ENCODE measurements around the gene GOLGA2. TPM values are rescaled to one million over a fixed set of nuclear protein-coding genes. Genes with fewer than 3 reads are reported as not detected.

GOLGA2 gene
- total RNA-seq, 2 experiments from 2014 or later: 44.3 to 48.3 TPM

- no peak overlapping the region for H3K27ac Mint-ChIP-seq
- no peak overlapping the region for H3K4me3 Mint-ChIP-seq
- Histone ChIP-seq H3K36me3 (ENCODE audit: insufficient read depth, low read length) (no peaks in the 10 kb centered on the region), H3K27ac (ENCODE audit: low read depth in 1 of 2, low read length in 2 of 2) (no peak overlapping the region), H3K4me3 (ENCODE audit: low read length) (no peak overlapping the region), H3K4me1 (ENCODE audit: insufficient read depth, low read length) (peaks cover 11% of the 10 kb centered on the region), H3K9me3 (ENCODE audit: control insufficient read depth in 1 of 2, insufficient read depth in 1 of 2, low read length in 2 of 2) (no peaks in the 10 kb centered on the region), H3K27me3 (ENCODE audit: control insufficient read depth in 1 of 2, insufficient read depth in 2 of 2, low read length in 2 of 2) (no peaks in the 10 kb centered on the region)
- TF ChIP-seq CTCF (IDR thresholded peaks at IDR 0.05): no peak
- intact Hi-C loops (cut with DNase I, micrococcal nuclease): no loop called here
- POLR2A ChIA-PET: no interaction called here
- DNase-seq: no peak
- peaks cover 11% of the 10 kb centered on the region for H3K4me1 Mint-ChIP-seq (ENCODE audit: low read depth)
- CTCF ChIA-PET: no interaction called here
- ATAC-seq (ENCODE audit: poor library complexity): no peak
- no peaks in the 10 kb centered on the region for H3K9me3 Mint-ChIP-seq
- no peaks in the 10 kb centered on the region for H3K27me3 Mint-ChIP-seq
- H3K36me3 Mint-ChIP-seq (ENCODE audit: low read depth): no peaks in the 10 kb centered on the region
Measured at GRCh38 chr9:128222880-128223670, 52.7 kb downstream of the GOLGA2 start.

GRCh38 chr9:128222026-128222425 lies 53.8 kb downstream of the GOLGA2 start:
- ATAC-seq (ENCODE audit: poor library complexity) (no peak), DNase-seq (no peak)
- no peak overlapping the region for H3K27ac Mint-ChIP-seq
- Histone ChIP-seq H3K27me3 (ENCODE audit: control insufficient read depth in 1 of 2, insufficient read depth in 2 of 2, low read length in 2 of 2) (no peaks in the 10 kb centered on the region), H3K27ac (ENCODE audit: low read depth in 1 of 2, low read length in 2 of 2) (no peak overlapping the region), H3K4me1 (ENCODE audit: insufficient read depth, low read length) (peaks cover 16% of the 10 kb centered on the region), H3K9me3 (ENCODE audit: control insufficient read depth in 1 of 2, insufficient read depth in 1 of 2, low read length in 2 of 2) (no peaks in the 10 kb centered on the region), H3K4me3 (ENCODE audit: low read length) (no peak overlapping the region), H3K36me3 (ENCODE audit: insufficient read depth, low read length) (no peaks in the 10 kb centered on the region)
- TF ChIP-seq CTCF (IDR thresholded peaks at IDR 0.05): no peak
- H3K4me1 Mint-ChIP-seq (ENCODE audit: low read depth): peaks cover 12% of the 10 kb centered on the region
- H3K36me3 Mint-ChIP-seq (ENCODE audit: low read depth): no peaks in the 10 kb centered on the region
- no peak overlapping the region for H3K4me3 Mint-ChIP-seq
- no peaks in the 10 kb centered on the region for H3K9me3 Mint-ChIP-seq
- intact Hi-C loops (cut with DNase I, micrococcal nuclease): no loop called here
- no peaks in the 10 kb centered on the region for H3K27me3 Mint-ChIP-seq
- POLR2A ChIA-PET: no interaction called here
- CTCF ChIA-PET: no interaction called here

- CTCF ChIA-PET: no interaction called here
- Histone ChIP-seq H3K4me3 (ENCODE audit: low read length) (no peak overlapping the region), H3K36me3 (ENCODE audit: insufficient read depth, low read length) (no peaks in the 10 kb centered on the region), H3K27ac (ENCODE audit: low read depth in 1 of 2, low read length in 2 of 2) (no peak overlapping the region), H3K4me1 (ENCODE audit: insufficient read depth, low read length) (peaks cover 16% of the 10 kb centered on the region), H3K9me3 (ENCODE audit: control insufficient read depth in 1 of 2, insufficient read depth in 1 of 2, low read length in 2 of 2) (no peaks in the 10 kb centered on the region), H3K27me3 (ENCODE audit: control insufficient read depth in 1 of 2, insufficient read depth in 2 of 2, low read length in 2 of 2) (no peaks in the 10 kb centered on the region)
- Mint-ChIP-seq H3K4me3 (no peak overlapping the region), H3K4me1 (ENCODE audit: low read depth) (peaks cover 12% of the 10 kb centered on the region), H3K27ac (no peak overlapping the region), H3K36me3 (ENCODE audit: low read depth) (no peaks in the 10 kb centered on the region), H3K9me3 (no peaks in the 10 kb centered on the region), H3K27me3 (no peaks in the 10 kb centered on the region)
- no peak for ATAC-seq (ENCODE audit: poor library complexity)
- TF ChIP-seq CTCF (IDR thresholded peaks at IDR 0.05): no peak
- intact Hi-C loops (cut with DNase I, micrococcal nuclease): loop anchor here in 1 of 2 experiments (2.0 kb wide), 2 partner anchors 15 to 31 kb away; no protein-coding TSS in a partner anchor
- POLR2A ChIA-PET: interaction anchor here (1.1 kb wide), 1 partner anchor 26 kb away, joined by 3 read pairs; no protein-coding TSS in a partner anchor
- DNase-seq: peak in 1 of 14 experiments; percentile 20
Measured at GRCh38 chr9:128219831-128220230, 56.0 kb downstream of the GOLGA2 start.

Measured in CD4-positive, alpha-beta T cell (primary cell).